K562 (cell line): ENCODE results near the gene ALKBH8. TPM values are rescaled to one million over a fixed set of nuclear protein-coding genes. Genes with fewer than 3 reads are reported as not detected.
A peak's percentile ranks its signal among the peaks of the same experiment; 100 is the strongest.

Source experiments
- AFF1 ChIP-seq, 2 experiments: fragments of 450-650 bp; IDR thresholded peaks; 2 replicates each; pipeline ENCODE4 v1.6.1; 2018; ENCODE audit warnings: mild to moderate bottlenecking in 2 of 2, low read depth in 1 of 2; ENCODE audit not compliant: partially characterized antibody in 2 of 2
- BRF2 ChIP-seq: IDR thresholded peaks from 3 replicates; pipeline ENCODE4 v1.6.1; 2011; ENCODE audit warnings: borderline replicate concordance, mild to moderate bottlenecking; ENCODE audit not compliant: insufficient read length, insufficient read depth
- CEBPB ChIP-seq: fragments of 450-650 bp; IDR thresholded peaks from 2 replicates; pipeline ENCODE4 v1.6.1; 2016; ENCODE audit warnings: missing genetic modification characterization, missing compliant biosample characterization
- CEBPG ChIP-seq, 3 experiments: fragments of 200-800 bp in 1 of 3; sonication (Bioruptor generic) in 1 of 3; sonication (generic) in 1 of 3; formaldehyde crosslinking in 1 of 3; IDR thresholded peaks in 2 of 3; conservative IDR thresholded peaks in 1 of 3; 2 replicates each; pipeline versions ENCODE4 v1.6.1 to v1.8.0; 2016 to 2022; ENCODE audit warnings: missing compliant biosample characterization in 2 of 3, missing genetic modification characterization in 2 of 3, mild to moderate bottlenecking in 1 of 3, missing genetic modification reagents in 1 of 3
- CHD4 ChIP-seq: fragments of 200-600 bp; sonication (generic); IDR thresholded peaks from 3 replicates; pipeline ENCODE4 v1.6.1; 2012; ENCODE audit warnings: low read depth, mild to moderate bottlenecking, mixed read lengths, low read length, inconsistent platforms; ENCODE audit not compliant: insufficient read depth, insufficient replicate concordance, poor library complexity, severe bottlenecking
- EHMT2 ChIP-seq: fragments of 450-650 bp; IDR thresholded peaks from 2 replicates; pipeline ENCODE4 v1.6.1; 2018; ENCODE audit warnings: antibody characterized with exemption
- ELK1 ChIP-seq: sonication (generic); formaldehyde crosslinking; IDR thresholded peaks from 2 replicates; pipeline ENCODE4 v1.8.1; 2022; ENCODE audit warnings: missing genetic modification reagents
- GMEB1 ChIP-seq: fragments of 250-450 bp; sonication (Bioruptor Pico); IDR thresholded peaks from 2 replicates; pipeline ENCODE4 v1.4.0; 2020; ENCODE audit warnings: mild to moderate bottlenecking
- HMG20B ChIP-seq: fragments of 250-450 bp; sonication (Bioruptor Pico); IDR thresholded peaks from 2 replicates; pipeline ENCODE4 v1.5.0; 2021; ENCODE audit warnings: mild to moderate bottlenecking
- MAFK ChIP-seq: IDR thresholded peaks from 2 replicates; pipeline ENCODE4 v1.6.1; 2011; ENCODE audit warnings: low read length, improper control_type of control experiment
- MEF2A ChIP-seq: IDR thresholded peaks from 2 replicates; pipeline ENCODE4 v1.6.1; 2011; ENCODE audit warnings: low read depth, mild to moderate bottlenecking, low read length, moderate library complexity; ENCODE audit not compliant: control insufficient read depth
- PHTF2 ChIP-seq: fragments of 250-450 bp; sonication (Bioruptor Pico); IDR thresholded peaks from 2 replicates; pipeline ENCODE4 v1.5.0; 2021; ENCODE audit warnings: mild to moderate bottlenecking
- RBM39 ChIP-seq: fragments of 200-400 bp; formaldehyde crosslinking; optimal IDR thresholded peaks from 2 replicates; pipeline ENCODE3; 2018; ENCODE audit warnings: low read depth, low read length
- RFX1 ChIP-seq: fragments of 450-650 bp; IDR thresholded peaks from 2 replicates; pipeline ENCODE4 v1.6.1; 2016; ENCODE audit warnings: mild to moderate bottlenecking, moderate library complexity
- SIN3A ChIP-seq, 2 experiments: fragments of 150-350 bp in 1 of 2; IDR thresholded peaks; 2 replicates each; pipeline ENCODE4 v1.6.1; 2011 to 2016; ENCODE audit warnings: borderline replicate concordance in 2 of 2, low read depth in 2 of 2, low read length in 2 of 2, mild to moderate bottlenecking in 2 of 2, moderate library complexity in 2 of 2; ENCODE audit not compliant: control insufficient read depth in 1 of 2
- TAL1 ChIP-seq: fragments of 450-650 bp; IDR thresholded peaks from 2 replicates; pipeline ENCODE4 v1.6.1; 2016; ENCODE audit warnings: mild to moderate bottlenecking
- ZBED1 ChIP-seq: IDR thresholded peaks from 2 replicates; pipeline ENCODE4 v1.6.1; 2014
- ZNF316 ChIP-seq: fragments of 450-650 bp; IDR thresholded peaks from 2 replicates; pipeline ENCODE4 v1.6.1; 2016
- ZNF444 ChIP-seq: fragments of 250-450 bp; sonication (Bioruptor Pico); IDR thresholded peaks from 2 replicates; pipeline ENCODE4 v1.4.0; 2020; ENCODE audit warnings: mild to moderate bottlenecking, moderate library complexity
- polyA plus RNA-seq, 8 experiments: library from polyadenylated mRNA; depleted of rRNA in 4 of 8; stranded (reverse) in 5 of 8; unstranded in 3 of 8; fragments of >200 nt; fragmentation: Nextera tagmentation in 2 of 8; fragmentation: Illumina TruSeq in 1 of 8; extraction: Ambion mirVana in 2 of 8; extraction: Trizol in 1 of 8; gene quantifications; 2 replicates each; pipeline versions ENCODE4 v1.2.1 to v1.2.3, GENCODE V29; 2011 to 2014; ENCODE audit warnings: inconsistent platforms in 1 of 8, missing spikeins in 1 of 8
- total RNA-seq, 7 experiments: library from RNA; depleted of rRNA in 6 of 7; stranded (reverse); fragments of >200 nt in 6 of 7; fragmentation: Illumina TruSeq in 2 of 7; extraction: Trizol in 2 of 7; gene quantifications; 2 replicates each; pipeline versions ENCODE4 v1.2.1 to v1.2.3, GENCODE V29; 2011 to 2021; ENCODE audit warnings: low replicate concordance in 1 of 7

Gene ALKBH8
- total and polyA plus RNA-seq, 9 of the 15 experiments (the other 6 are each of a cell fraction or from before 2014, with no cell fraction given): 4.3 to 14.4 (median 9.1) TPM

GRCh38 chr11:107565219-107565937 lies at the start of gene ALKBH8 (continued):
- TF ChIP-seq AFF1 (IDR thresholded peaks at IDR 0.05; ENCODE audit: low read depth in 1 of 2, partially characterized antibody in 2 of 2) (peak; percentile 35 to 97), CEBPG (CRISPR knock-in tag; IDR thresholded peaks at IDR 0.05) (peak; percentile 83), CEBPG (tag; conservative IDR thresholded peaks at IDR 0.05 in 1 of 2, IDR thresholded peaks at IDR 0.05 in 1 of 2) (peak; percentile 72 to 80), ZBED1 (no peak), CEBPB (tag) (peak; percentile 94), PHTF2 (no peak), EHMT2 (peak; percentile 44; the same call in 1 of the 2 replicates), MEF2A (no peak), HMG20B (CRISPR knock-in tag) (no peak), ZNF316 (no peak), CHD4 (no peak), GMEB1 (peak; percentile 35; the same call in 1 of the 2 replicates), ELK1 (no peak), BRF2 (no peak), RBM39 (no peak), SIN3A (IDR thresholded peaks at IDR 0.05; ENCODE audit: borderline replicate concordance in 2 of 2, control insufficient read depth in 1 of 2, low read depth in 2 of 2, low read length in 2 of 2) (peak; percentile 95 to 96), ZNF444 (CRISPR knock-in tag) (no peak), RFX1 (no peak), MAFK (no peak), TAL1 (no peak)
